ENCODE results near the gene PM20D1. TPM values are rescaled to one million over a fixed set of nuclear protein-coding genes. Genes with fewer than 3 reads are reported as not detected.

PM20D1 gene
- total and polyA plus RNA-seq, 2 donors from 2014 or later: 0.69 to 1.6 TPM

GRCh38 chr1:205780335-205780734 lies 69.6 kb downstream of the PM20D1 start:
- H3K27ac ChIP-seq (ENCODE audit: low read depth in 2 of 2, low read length in 2 of 2): no peak overlapping the region
- H3K36me3 ChIP-seq (ENCODE audit: control insufficient read depth in 2 of 3, insufficient read depth in 3 of 3, low read length in 3 of 3): no peaks in the 10 kb centered on the region
- no peak overlapping the region for H3K9ac ChIP-seq (ENCODE audit: low read length in 3 of 3)
- no peaks in the 10 kb centered on the region for H3K27me3 ChIP-seq (ENCODE audit: control insufficient read depth, insufficient read depth, low read length)
- intact Hi-C loops (cut with DNase I): no loop called here
- TF ChIP-seq, protein P1, sequence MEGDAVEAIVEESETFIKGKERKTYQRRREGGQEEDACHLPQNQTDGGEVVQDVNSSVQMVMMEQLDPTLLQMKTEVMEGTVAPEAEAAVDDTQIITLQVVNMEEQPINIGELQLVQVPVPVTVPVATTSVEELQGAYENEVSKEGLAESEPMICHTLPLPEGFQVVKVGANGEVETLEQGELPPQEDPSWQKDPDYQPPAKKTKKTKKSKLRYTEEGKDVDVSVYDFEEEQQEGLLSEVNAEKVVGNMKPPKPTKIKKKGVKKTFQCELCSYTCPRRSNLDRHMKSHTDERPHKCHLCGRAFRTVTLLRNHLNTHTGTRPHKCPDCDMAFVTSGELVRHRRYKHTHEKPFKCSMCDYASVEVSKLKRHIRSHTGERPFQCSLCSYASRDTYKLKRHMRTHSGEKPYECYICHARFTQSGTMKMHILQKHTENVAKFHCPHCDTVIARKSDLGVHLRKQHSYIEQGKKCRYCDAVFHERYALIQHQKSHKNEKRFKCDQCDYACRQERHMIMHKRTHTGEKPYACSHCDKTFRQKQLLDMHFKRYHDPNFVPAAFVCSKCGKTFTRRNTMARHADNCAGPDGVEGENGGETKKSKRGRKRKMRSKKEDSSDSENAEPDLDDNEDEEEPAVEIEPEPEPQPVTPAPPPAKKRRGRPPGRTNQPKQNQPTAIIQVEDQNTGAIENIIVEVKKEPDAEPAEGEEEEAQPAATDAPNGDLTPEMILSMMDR (IDR thresholded peaks at IDR 0.05; ENCODE audit: borderline replicate concordance, extremely low read depth, insufficient read depth): no peak
- no peaks in the 10 kb centered on the region for H3K9me3 ChIP-seq (ENCODE audit: control insufficient read depth in 2 of 3, insufficient read depth in 1 of 3, low read length in 3 of 3)
- no peak for DNase-seq
- H3K4me1 ChIP-seq (ENCODE audit: control insufficient read depth in 2 of 3, insufficient read depth in 2 of 3, low read depth in 1 of 3, low read length in 3 of 3): peaks cover 0 to 18% (median 11%) of the 10 kb centered on the region in 3 donors
- FAIRE-seq: no peak
- H3K4me3 ChIP-seq (ENCODE audit: low read length in 3 of 3): no peak overlapping the region

Other genes starting within 250 kb of the PM20D1 start
- gene ELK4, start 218.1 kb downstream of the PM20D1 start, total RNA-seq: 87.3 TPM
- gene ELK4, start 218.1 kb downstream of the PM20D1 start, polyA plus RNA-seq (ENCODE audit: insufficient read depth, low read depth, low replicate concordance): 4.2 TPM
- 7.2 TPM for gene SLC45A3, start 169.6 kb downstream of the PM20D1 start, total RNA-seq
- 6.8 TPM for gene SLC45A3, start 169.6 kb downstream of the PM20D1 start, polyA plus RNA-seq (ENCODE audit: insufficient read depth, low read depth, low replicate concordance)
- 182 TPM for gene NUCKS1, start 100.0 kb downstream of the PM20D1 start, total RNA-seq
- gene NUCKS1, start 100.0 kb downstream of the PM20D1 start, polyA plus RNA-seq (ENCODE audit: insufficient read depth, low read depth, low replicate concordance): 101 TPM
- 25.9 TPM for gene RAB29, start 74.7 kb downstream of the PM20D1 start, total RNA-seq
- 52.4 TPM for gene RAB29, start 74.7 kb downstream of the PM20D1 start, polyA plus RNA-seq (ENCODE audit: insufficient read depth, low read depth, low replicate concordance)
- gene SLC41A1, start 36.9 kb downstream of the PM20D1 start, total RNA-seq: 19.1 TPM
- gene SLC41A1, start 36.9 kb downstream of the PM20D1 start, polyA plus RNA-seq (ENCODE audit: insufficient read depth, low read depth, low replicate concordance): 20.9 TPM
- gene SLC26A9, start 93.3 kb upstream of the PM20D1 start, total RNA-seq: 0.69 TPM
- gene SLC26A9, start 93.3 kb upstream of the PM20D1 start, polyA plus RNA-seq (ENCODE audit: insufficient read depth, low read depth, low replicate concordance): 5.9 TPM
- gene RAB7B, start 153.3 kb upstream of the PM20D1 start, total RNA-seq: 2.0 TPM
- 0.73 TPM for gene RAB7B, start 153.3 kb upstream of the PM20D1 start, polyA plus RNA-seq (ENCODE audit: insufficient read depth, low read depth, low replicate concordance)
- 1.6 TPM for gene CTSE, start 173.8 kb upstream of the PM20D1 start, total RNA-seq
- not detected for gene CTSE, start 173.8 kb upstream of the PM20D1 start, polyA plus RNA-seq (ENCODE audit: insufficient read depth, low read depth, low replicate concordance)
- gene RHEX, start 203.0 kb upstream of the PM20D1 start, total RNA-seq: 39.5 TPM
- gene RHEX, start 203.0 kb upstream of the PM20D1 start, polyA plus RNA-seq (ENCODE audit: insufficient read depth, low read depth, low replicate concordance): 10.2 TPM

Measured in kidney (tissue), 14 donors.